ENCODE measurements around the gene GLIPR2. TPM values are rescaled to one million over a fixed set of nuclear protein-coding genes. Genes with fewer than 3 reads are reported as not detected.

GLIPR2 gene
- total RNA-seq, 1 experiment from 2014 or later: 0.96 TPM

DNA sequence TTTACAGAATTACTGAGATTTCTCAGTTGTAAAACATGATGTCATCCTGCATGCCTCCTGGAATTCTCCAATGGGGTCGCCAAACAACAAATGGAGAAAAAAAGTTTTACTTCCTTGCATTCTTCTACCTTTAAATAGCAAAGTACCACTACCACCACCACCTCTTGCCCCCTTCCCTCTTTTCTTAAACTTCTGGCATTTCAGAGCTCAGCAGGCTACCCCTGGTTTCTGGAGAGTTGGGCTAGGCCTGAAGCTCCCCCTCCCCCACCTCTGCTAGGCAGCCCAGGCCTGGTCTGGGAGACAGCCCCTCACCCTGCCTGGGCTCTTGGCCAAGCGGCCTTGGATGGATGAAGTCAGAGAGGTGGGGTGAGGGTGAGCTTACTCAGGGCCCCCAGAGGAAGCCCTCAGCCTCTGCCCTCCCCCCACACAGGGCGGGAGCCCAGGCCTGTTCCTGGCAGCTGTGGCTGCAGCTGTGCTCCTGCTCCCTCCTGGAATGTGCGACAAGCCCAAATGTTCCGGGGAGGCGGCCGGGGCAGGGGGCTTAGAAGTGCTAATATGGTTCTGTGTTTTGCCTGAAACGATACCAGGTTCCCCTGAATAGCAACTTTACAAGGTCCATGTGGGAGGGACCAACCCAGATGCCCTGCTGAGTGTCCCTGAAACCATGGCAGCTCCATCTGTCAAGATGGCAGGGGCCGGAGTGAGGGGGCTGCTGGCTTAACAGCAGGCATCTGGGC is 26.7 kb downstream of the GLIPR2 start:
- no peaks in the 10 kb centered on the region for H3K9me3 Mint-ChIP-seq (ENCODE audit: unreplicated experiment)
- ChIA-PET CTCF (interaction anchor here (1.1 to 9.4 kb wide), 5 partner anchors 28 to 155 kb away, joined by 4 to 106 read pairs (median 12); partner anchors contain the start of gene CLTA), POLR2A (interaction anchor here (0.6 to 1.0 kb wide), 5 partner anchors 14 to 455 kb away, joined by 3 read pairs; no protein-coding TSS in a partner anchor)
- no peaks in the 10 kb centered on the region for H3K27me3 Mint-ChIP-seq (ENCODE audit: insufficient read depth, unreplicated experiment)
- H3K36me3 Mint-ChIP-seq (ENCODE audit: insufficient read depth, unreplicated experiment): no peaks in the 10 kb centered on the region
- no TSS peak for BruUV-seq (replicated peaks)
- no peak overlapping the region for H3K4me3 Mint-ChIP-seq (ENCODE audit: unreplicated experiment)
- intact Hi-C loops (cut with micrococcal nuclease): no loop called here
- DNase-seq (ENCODE audit: unreplicated experiment): no peak
- peaks cover 8% of the 10 kb centered on the region for H3K4me1 Mint-ChIP-seq (ENCODE audit: insufficient read depth, unreplicated experiment)
- TF ChIP-seq, protein P1, sequence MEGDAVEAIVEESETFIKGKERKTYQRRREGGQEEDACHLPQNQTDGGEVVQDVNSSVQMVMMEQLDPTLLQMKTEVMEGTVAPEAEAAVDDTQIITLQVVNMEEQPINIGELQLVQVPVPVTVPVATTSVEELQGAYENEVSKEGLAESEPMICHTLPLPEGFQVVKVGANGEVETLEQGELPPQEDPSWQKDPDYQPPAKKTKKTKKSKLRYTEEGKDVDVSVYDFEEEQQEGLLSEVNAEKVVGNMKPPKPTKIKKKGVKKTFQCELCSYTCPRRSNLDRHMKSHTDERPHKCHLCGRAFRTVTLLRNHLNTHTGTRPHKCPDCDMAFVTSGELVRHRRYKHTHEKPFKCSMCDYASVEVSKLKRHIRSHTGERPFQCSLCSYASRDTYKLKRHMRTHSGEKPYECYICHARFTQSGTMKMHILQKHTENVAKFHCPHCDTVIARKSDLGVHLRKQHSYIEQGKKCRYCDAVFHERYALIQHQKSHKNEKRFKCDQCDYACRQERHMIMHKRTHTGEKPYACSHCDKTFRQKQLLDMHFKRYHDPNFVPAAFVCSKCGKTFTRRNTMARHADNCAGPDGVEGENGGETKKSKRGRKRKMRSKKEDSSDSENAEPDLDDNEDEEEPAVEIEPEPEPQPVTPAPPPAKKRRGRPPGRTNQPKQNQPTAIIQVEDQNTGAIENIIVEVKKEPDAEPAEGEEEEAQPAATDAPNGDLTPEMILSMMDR (IDR thresholded peaks at IDR 0.05; ENCODE audit: unreplicated experiment): no peak
- no peak overlapping the region for H3K27ac Mint-ChIP-seq (ENCODE audit: low read depth, unreplicated experiment)

DNA sequence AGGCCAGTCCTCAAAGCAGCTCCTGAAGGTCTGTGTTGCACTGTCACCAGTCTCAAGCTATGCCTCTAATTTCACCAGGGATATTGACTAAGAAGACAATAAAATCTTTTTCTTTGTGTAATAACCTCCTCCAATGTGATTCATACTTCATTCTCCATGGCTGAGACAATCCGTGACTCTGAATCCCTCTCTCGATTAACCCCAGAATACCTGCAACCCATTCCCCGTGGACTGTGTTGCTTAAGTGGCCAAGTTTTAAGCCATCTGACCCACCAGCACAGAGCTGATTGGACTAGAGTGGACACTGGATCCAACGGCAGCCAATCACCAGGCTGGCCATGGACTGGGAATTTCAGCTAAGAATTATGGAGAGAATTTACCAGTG is 27.2 kb downstream of the GLIPR2 start:
- DNase-seq (ENCODE audit: unreplicated experiment): no peak
- Mint-ChIP-seq H3K36me3 (ENCODE audit: insufficient read depth, unreplicated experiment) (no peaks in the 10 kb centered on the region), H3K4me1 (ENCODE audit: insufficient read depth, unreplicated experiment) (peaks cover 8% of the 10 kb centered on the region), H3K27ac (ENCODE audit: low read depth, unreplicated experiment) (no peak overlapping the region), H3K4me3 (ENCODE audit: unreplicated experiment) (no peak overlapping the region), H3K27me3 (ENCODE audit: insufficient read depth, unreplicated experiment) (no peaks in the 10 kb centered on the region), H3K9me3 (ENCODE audit: unreplicated experiment) (no peaks in the 10 kb centered on the region)
- no TSS peak for BruUV-seq (replicated peaks)
- ChIA-PET CTCF (interaction anchor here (0.9 to 9.4 kb wide), 8 partner anchors 9 to 208 kb away, joined by 3 to 106 read pairs (median 8); partner anchors contain the start of gene CLTA), POLR2A (interaction anchor here (0.6 to 1.0 kb wide), 4 partner anchors 39 to 454 kb away, joined by 3 read pairs; no protein-coding TSS in a partner anchor)
- intact Hi-C loops (cut with micrococcal nuclease): no loop called here
- TF ChIP-seq, protein P1 (IDR thresholded peaks at IDR 0.05; ENCODE audit: unreplicated experiment): no peak

DNA sequence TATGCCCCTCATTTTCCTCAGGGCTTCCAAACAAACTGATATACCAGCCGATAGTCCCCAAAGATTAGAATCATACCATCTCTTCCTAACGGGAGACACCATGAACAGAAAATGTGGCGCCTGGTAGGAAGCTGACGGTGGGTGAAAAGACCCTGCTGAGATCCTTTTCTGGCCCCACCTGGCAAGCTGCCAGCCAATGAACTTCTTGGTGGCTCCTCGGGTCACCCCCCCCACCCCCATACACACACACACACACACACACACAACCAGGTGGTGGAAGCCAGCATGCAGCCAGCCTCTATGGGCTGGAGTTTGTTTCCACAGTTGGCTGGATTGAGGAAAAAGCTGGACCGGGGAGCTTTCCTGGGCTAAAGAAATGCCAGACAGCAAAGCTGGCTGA is 27.8 kb downstream of the GLIPR2 start:
- H3K4me3 Mint-ChIP-seq (ENCODE audit: unreplicated experiment): no peak overlapping the region
- H3K27me3 Mint-ChIP-seq (ENCODE audit: insufficient read depth, unreplicated experiment): no peaks in the 10 kb centered on the region
- ChIA-PET POLR2A (interaction anchor here (0.9 kb wide), 1 partner anchor 46 kb away, joined by 3 read pairs; no protein-coding TSS in a partner anchor), CTCF (interaction anchor here (0.5 to 9.4 kb wide), 15 partner anchors 9 to 307 kb away, joined by 3 to 106 read pairs (median 3); partner anchors contain the start of gene CLTA)
- TF ChIP-seq, protein P1 (IDR thresholded peaks at IDR 0.05; ENCODE audit: unreplicated experiment): no peak
- no peaks in the 10 kb centered on the region for H3K9me3 Mint-ChIP-seq (ENCODE audit: unreplicated experiment)
- H3K36me3 Mint-ChIP-seq (ENCODE audit: insufficient read depth, unreplicated experiment): no peaks in the 10 kb centered on the region
- intact Hi-C loops (cut with micrococcal nuclease): no loop called here
- no peak overlapping the region for H3K27ac Mint-ChIP-seq (ENCODE audit: low read depth, unreplicated experiment)
- BruUV-seq (replicated peaks): no TSS peak
- DNase-seq (ENCODE audit: unreplicated experiment): no peak
- H3K4me1 Mint-ChIP-seq (ENCODE audit: insufficient read depth, unreplicated experiment): peaks cover 8% of the 10 kb centered on the region

DNA sequence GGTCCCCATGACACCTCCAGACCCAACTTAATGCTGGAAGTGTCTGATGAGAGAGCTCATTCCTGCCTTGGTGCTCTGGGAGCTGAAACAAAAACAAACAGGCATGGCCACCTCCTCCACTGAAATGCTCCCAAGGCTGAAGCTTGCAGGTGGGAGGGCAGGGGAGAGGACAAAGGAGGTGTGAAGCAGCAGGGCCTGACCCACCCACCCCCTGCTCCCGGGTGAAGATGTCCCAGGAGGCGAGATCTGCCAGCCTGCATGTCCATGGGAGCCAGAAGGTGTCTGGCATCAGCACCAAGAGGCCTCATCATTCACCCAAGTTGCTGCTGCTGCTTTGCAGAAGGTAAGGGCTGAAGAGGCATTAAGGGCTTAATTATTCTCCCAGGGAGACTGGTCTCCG is 28.5 kb downstream of the GLIPR2 start:
- Mint-ChIP-seq H3K27me3 (ENCODE audit: insufficient read depth, unreplicated experiment) (no peaks in the 10 kb centered on the region), H3K4me1 (ENCODE audit: insufficient read depth, unreplicated experiment) (peaks cover 8% of the 10 kb centered on the region), H3K4me3 (ENCODE audit: unreplicated experiment) (no peak overlapping the region), H3K36me3 (ENCODE audit: insufficient read depth, unreplicated experiment) (no peaks in the 10 kb centered on the region), H3K9me3 (ENCODE audit: unreplicated experiment) (no peaks in the 10 kb centered on the region), H3K27ac (ENCODE audit: low read depth, unreplicated experiment) (no peak overlapping the region)
- DNase-seq (ENCODE audit: unreplicated experiment): no peak
- no TSS peak for BruUV-seq (replicated peaks)
- TF ChIP-seq, protein P1 (IDR thresholded peaks at IDR 0.05; ENCODE audit: unreplicated experiment): no peak
- intact Hi-C loops (cut with micrococcal nuclease): no loop called here
- ChIA-PET CTCF (interaction anchor here (0.5 to 9.4 kb wide), 12 partner anchors 9 to 308 kb away, joined by 3 to 106 read pairs (median 4); partner anchors contain the start of gene CLTA), POLR2A (interaction anchor here (0.7 kb wide), 1 partner anchor 309 kb away, joined by 3 read pairs; no protein-coding TSS in a partner anchor)

Measured in MCF 10A (cell line).